Peyer's patch (tissue), 4 donors: ENCODE results near the gene POLR2B. TPM values are rescaled to one million over a fixed set of nuclear protein-coding genes. Genes with fewer than 3 reads are reported as not detected.
"Not testable (repeated sequence)": the region's sequence is repeated elsewhere in the genome, so short reads cannot be mapped to it uniquely, and the experiment has no call there.

Experiments
- DNase-seq, 3 donors: peaks; one replicate each; pipeline ENCODE4 v3.0.0-alpha.2; 2017 to 2019
- H3K27ac ChIP-seq, 4 donors: fragments of 200-600 bp; sonication (generic); one replicate each; pipeline ENCODE4 v1.5.1; 2016 to 2019
- H3K27me3 ChIP-seq, 2 donors: fragments of 200-600 bp; sonication (generic); one replicate each; pipeline ENCODE4 v1.5.1; 2019
- H3K36me3 ChIP-seq, 3 donors: fragments of 200-600 bp; sonication (generic); one replicate each; pipeline ENCODE4 v1.5.1; 2016 to 2019
- H3K4me1 ChIP-seq, 4 donors: fragments of 200-600 bp; sonication (generic); one replicate each; pipeline ENCODE4 v1.5.1; 2016 to 2019
- H3K4me3 ChIP-seq, 4 donors: fragments of 200-600 bp; sonication (generic); 1 replicate in 3 of 4; 2 replicates in 1 of 4; pipeline ENCODE4 v1.5.1; 2016 to 2019; ENCODE audit warnings: mild to moderate bottlenecking in 1 of 4
- H3K9me3 ChIP-seq, 4 donors: fragments of 200-600 bp; sonication (generic); one replicate each; pipeline ENCODE4 v1.5.1; 2016 to 2019; ENCODE audit warnings: mild to moderate bottlenecking in 1 of 4
- CTCF ChIP-seq, 6 experiments: fragments of 450-650 bp in 4 of 6; fragments of 200-600 bp in 2 of 6; sonication (generic) in 1 of 6; IDR thresholded peaks; one replicate each; pipeline ENCODE4 v1.5.1; 2017 to 2019; ENCODE audit warnings: antibody characterized with exemption in 6 of 6, mild to moderate bottlenecking in 3 of 6, moderate library complexity in 1 of 6
- POLR2A ChIP-seq, 2 donors: fragments of 450-650 bp; IDR thresholded peaks; one replicate each; pipeline ENCODE4 v1.5.1; 2017; ENCODE audit warnings: antibody characterized with exemption in 2 of 2, mild to moderate bottlenecking in 2 of 2, moderate library complexity in 2 of 2
- total RNA-seq, 4 donors: library from RNA; depleted of rRNA; stranded (reverse); fragments of >200 nt; gene quantifications; one replicate each; pipeline ENCODE4 v1.1.0, GENCODE V29; 2016

The POLR2B gene
- total RNA-seq, 4 donors from 2014 or later, result 81.5 to 117 (median 87.3) TPM

- Histone ChIP-seq H3K36me3 (no peaks in the 10 kb centered on the region), H3K27me3 (no peaks in the 10 kb centered on the region), H3K4me3 (no peak overlapping the region), H3K9me3 (no peaks in the 10 kb centered on the region), H3K27ac (peak overlapping the region in 3 of 4 donors; percentile 47 to 65 (median 47)), H3K4me1 (peaks cover 0 to 15% (median 0%) of the 10 kb centered on the region in 4 donors)
- DNase-seq, result no peak
- TF ChIP-seq CTCF (IDR thresholded peaks at IDR 0.05), result no peak
- TF ChIP-seq POLR2A (IDR thresholded peaks at IDR 0.05), result no peak
Observed at GRCh38 chr4:57044279-57044678, 65.6 kb downstream of the POLR2B start.

GRCh38 chr4:57044996-57045395 lies 66.3 kb downstream of the POLR2B start:
- H3K4me3 ChIP-seq, result no peak overlapping the region
- TF ChIP-seq POLR2A (IDR thresholded peaks at IDR 0.05) (no peak), CTCF (IDR thresholded peaks at IDR 0.05) (no peak)
- DNase-seq, result no peak
- no peaks in the 10 kb centered on the region for H3K9me3 ChIP-seq
- peaks cover 0 to 15% (median 0%) of the 10 kb centered on the region in 4 donors for H3K4me1 ChIP-seq
- no peaks in the 10 kb centered on the region for H3K27me3 ChIP-seq
- H3K27ac ChIP-seq, result peak overlapping the region in 1 of 4 donors; percentile 65
- H3K36me3 ChIP-seq, result no peaks in the 10 kb centered on the region

DNA sequence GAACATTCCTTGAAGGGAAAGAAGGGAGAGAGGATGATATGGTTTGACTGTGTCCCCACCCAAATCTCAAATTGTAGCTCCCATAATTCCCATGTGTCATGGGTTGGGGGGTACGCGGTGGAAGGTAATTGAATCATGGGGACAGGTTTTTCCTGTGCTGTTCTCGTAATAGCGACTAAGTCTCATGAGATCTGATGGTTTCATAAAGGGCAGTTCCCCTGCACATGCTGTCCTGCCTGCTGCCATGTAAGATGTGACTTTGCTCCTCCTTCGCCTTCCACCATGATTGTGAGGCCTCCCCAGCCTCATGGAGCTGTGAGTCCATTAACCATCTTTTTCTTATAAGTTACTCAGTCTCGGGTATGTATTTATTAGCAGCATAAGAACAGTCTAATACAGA lies 68.3 kb downstream of the POLR2B start:
- H3K27me3 ChIP-seq, H3K36me3 ChIP-seq, H3K27ac ChIP-seq, H3K9me3 ChIP-seq, H3K4me3 ChIP-seq, DNase-seq: not testable (repeated sequence)
- peaks cover 0 to 11% (median 0%) of the 10 kb centered on the region in 4 donors for H3K4me1 ChIP-seq

- H3K4me1 ChIP-seq, result peaks cover 0 to 8% (median 0%) of the 10 kb centered on the region in 4 donors
- no peaks in the 10 kb centered on the region for H3K9me3 ChIP-seq
- no peaks in the 10 kb centered on the region for H3K27me3 ChIP-seq
- no peak overlapping the region for H3K27ac ChIP-seq
- H3K36me3 ChIP-seq, result no peaks in the 10 kb centered on the region
- no peak for DNase-seq
- no peak overlapping the region for H3K4me3 ChIP-seq
- TF ChIP-seq CTCF (IDR thresholded peaks at IDR 0.05) (no peak), POLR2A (IDR thresholded peaks at IDR 0.05) (no peak)
Observed at GRCh38 chr4:57048590-57049304, 70.1 kb downstream of the POLR2B start.

- Histone ChIP-seq H3K27me3 (no peaks in the 10 kb centered on the region), H3K4me3 (no peak overlapping the region), H3K9me3 (no peaks in the 10 kb centered on the region), H3K36me3 (no peaks in the 10 kb centered on the region), H3K4me1 (no peaks in the 10 kb centered on the region), H3K27ac (no peak overlapping the region)
- DNase-seq, result no peak
- TF ChIP-seq CTCF (IDR thresholded peaks at IDR 0.05) (no peak), POLR2A (IDR thresholded peaks at IDR 0.05) (no peak)
Observed at GRCh38 chr4:57051095-57051494, 72.4 kb downstream of the POLR2B start.

GRCh38 chr4:57051524-57051923 lies 72.8 kb downstream of the POLR2B start:
- no peaks in the 10 kb centered on the region for H3K9me3 ChIP-seq
- H3K27me3 ChIP-seq, result no peaks in the 10 kb centered on the region
- H3K4me1 ChIP-seq, result no peaks in the 10 kb centered on the region
- no peak for DNase-seq
- H3K36me3 ChIP-seq, result no peaks in the 10 kb centered on the region
- TF ChIP-seq CTCF (IDR thresholded peaks at IDR 0.05) (no peak), POLR2A (IDR thresholded peaks at IDR 0.05) (no peak)
- no peak overlapping the region for H3K4me3 ChIP-seq
- H3K27ac ChIP-seq, result no peak overlapping the region
